IPS-NIHi11 (cell line): ENCODE data around the gene LRIG2.
"Not testable (repeated sequence)": the region's sequence is repeated elsewhere in the genome, so short reads cannot be mapped to it uniquely, and the experiment has no call there.

ENCODE experiments used
- DNase-seq: peaks from one replicate; pipeline ENCODE4 v3.0.0; 2012; ENCODE audit warnings: mixed read lengths, low spot score

The LRIG2 gene

GRCh38 chr1:113063456-113063855 lies 9.5 kb upstream of the LRIG2 start:
- not testable (repeated sequence) for DNase-seq

- no peak for DNase-seq
Measured at GRCh38 chr1:113072141-113072756, 749 bp upstream of the LRIG2 start.

GRCh38 chr1:113073479-113073950 lies 517 bp downstream of the LRIG2 start:
- DNase-seq, result peak; percentile 75

GRCh38 chr1:113074237-113074636 lies 1.2 kb downstream of the LRIG2 start:
- no peak for DNase-seq

GRCh38 chr1:113077978-113078377 lies 5.0 kb downstream of the LRIG2 start:
- DNase-seq, result not testable (repeated sequence)

GRCh38 chr1:113086541-113086940 lies 13.5 kb downstream of the LRIG2 start:
- no peak for DNase-seq

- DNase-seq, result no peak
Measured at GRCh38 chr1:113088972-113089371, 16.0 kb downstream of the LRIG2 start.

GRCh38 chr1:113090051-113090450 lies 17.1 kb downstream of the LRIG2 start:
- no peak for DNase-seq

- DNase-seq, result no peak
Measured at GRCh38 chr1:113091988-113092594, 19.1 kb downstream of the LRIG2 start.

- no peak for DNase-seq
Measured at GRCh38 chr1:113094506-113094905, 21.5 kb downstream of the LRIG2 start.

GRCh38 chr1:113095790-113096455 lies 22.9 kb downstream of the LRIG2 start:
- no peak for DNase-seq

GRCh38 chr1:113096493-113096892 lies 23.5 kb downstream of the LRIG2 start:
- DNase-seq, result no peak

- no peak for DNase-seq
Measured at GRCh38 chr1:113101588-113101987, 28.6 kb downstream of the LRIG2 start.

- peak; percentile 8 for DNase-seq
Measured at GRCh38 chr1:113103048-113103447, 30.1 kb downstream of the LRIG2 start.

- DNase-seq, result no peak
Measured at GRCh38 chr1:113103977-113104376, 31.0 kb downstream of the LRIG2 start.

GRCh38 chr1:113106910-113107309 lies 33.9 kb downstream of the LRIG2 start:
- DNase-seq, result no peak

- no peak for DNase-seq
Measured at GRCh38 chr1:113109908-113110554, 37.0 kb downstream of the LRIG2 start.

GRCh38 chr1:113118266-113118665 lies 45.3 kb downstream of the LRIG2 start:
- no peak for DNase-seq

GRCh38 chr1:113123737-113124136 lies 50.7 kb downstream of the LRIG2 start:
- no peak for DNase-seq

- no peak for DNase-seq
Measured at GRCh38 chr1:113124366-113124765, 51.4 kb downstream of the LRIG2 start.

- no peak for DNase-seq
Measured at GRCh38 chr1:113125517-113125916, 52.5 kb downstream of the LRIG2 start.

- no peak for DNase-seq
Measured at GRCh38 chr1:113126207-113126606, 53.2 kb downstream of the LRIG2 start.

GRCh38 chr1:113128116-113128515 lies 55.1 kb downstream of the LRIG2 start:
- no peak for DNase-seq
